Bronchial smooth muscle cell (primary cell): ENCODE results near the gene MCAM. TPM values are rescaled to one million over a fixed set of nuclear protein-coding genes. Genes with fewer than 3 reads are reported as not detected.

Source experiments
- total RNA-seq: library from RNA; depleted of rRNA; stranded (reverse); fragments of >200 nt; gene quantifications from 2 replicates; pipeline ENCODE4 v1.2.1, GENCODE V29; 2014

MCAM gene, protein sequence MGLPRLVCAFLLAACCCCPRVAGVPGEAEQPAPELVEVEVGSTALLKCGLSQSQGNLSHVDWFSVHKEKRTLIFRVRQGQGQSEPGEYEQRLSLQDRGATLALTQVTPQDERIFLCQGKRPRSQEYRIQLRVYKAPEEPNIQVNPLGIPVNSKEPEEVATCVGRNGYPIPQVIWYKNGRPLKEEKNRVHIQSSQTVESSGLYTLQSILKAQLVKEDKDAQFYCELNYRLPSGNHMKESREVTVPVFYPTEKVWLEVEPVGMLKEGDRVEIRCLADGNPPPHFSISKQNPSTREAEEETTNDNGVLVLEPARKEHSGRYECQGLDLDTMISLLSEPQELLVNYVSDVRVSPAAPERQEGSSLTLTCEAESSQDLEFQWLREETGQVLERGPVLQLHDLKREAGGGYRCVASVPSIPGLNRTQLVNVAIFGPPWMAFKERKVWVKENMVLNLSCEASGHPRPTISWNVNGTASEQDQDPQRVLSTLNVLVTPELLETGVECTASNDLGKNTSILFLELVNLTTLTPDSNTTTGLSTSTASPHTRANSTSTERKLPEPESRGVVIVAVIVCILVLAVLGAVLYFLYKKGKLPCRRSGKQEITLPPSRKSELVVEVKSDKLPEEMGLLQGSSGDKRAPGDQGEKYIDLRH
- total RNA-seq: 0.94 and 6.1 TPM in 2 replicates

GRCh38 chr11:119316729-119317591 is at the start of gene MCAM:
MCAM (minus strand) TSS chr11:119317130; CDS start chr11:119317101, 29 bp downstream.

DNA sequence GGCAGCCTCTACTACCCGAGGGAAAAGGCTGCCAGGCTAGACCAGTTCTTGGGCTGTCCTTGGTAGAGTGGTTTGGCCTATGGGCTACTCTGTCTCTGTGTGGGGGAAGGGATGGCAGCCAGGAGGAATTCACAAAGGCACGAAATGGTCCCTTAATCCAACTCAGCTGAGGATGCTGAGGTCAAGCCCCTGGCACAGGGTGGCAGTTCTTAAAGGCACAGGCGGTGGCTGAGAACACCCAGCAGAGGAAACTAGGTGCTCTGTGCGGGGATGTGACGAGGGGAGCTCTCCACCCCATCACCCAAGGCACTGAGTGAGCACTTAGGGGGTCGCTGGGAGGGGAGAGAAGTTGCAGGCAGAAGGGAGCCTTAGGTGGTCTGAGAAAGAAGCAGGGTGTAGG is 29.7 kb upstream of the MCAM start, which contains the start of gene MFRP:
Gene MFRP, minus strand, starts transcription at position 101 of the 400 bp plus-strand sequence. CDS start 192 bp downstream, outside the sequence.

GRCh38 chr11:119340335-119341221 is 23.6 kb upstream of the MCAM start, which contains the start of gene C1QTNF5:
C1QTNF5 (minus strand) TSS chr11:119340883; CDS start chr11:119340397, 486 bp downstream.

DNA sequence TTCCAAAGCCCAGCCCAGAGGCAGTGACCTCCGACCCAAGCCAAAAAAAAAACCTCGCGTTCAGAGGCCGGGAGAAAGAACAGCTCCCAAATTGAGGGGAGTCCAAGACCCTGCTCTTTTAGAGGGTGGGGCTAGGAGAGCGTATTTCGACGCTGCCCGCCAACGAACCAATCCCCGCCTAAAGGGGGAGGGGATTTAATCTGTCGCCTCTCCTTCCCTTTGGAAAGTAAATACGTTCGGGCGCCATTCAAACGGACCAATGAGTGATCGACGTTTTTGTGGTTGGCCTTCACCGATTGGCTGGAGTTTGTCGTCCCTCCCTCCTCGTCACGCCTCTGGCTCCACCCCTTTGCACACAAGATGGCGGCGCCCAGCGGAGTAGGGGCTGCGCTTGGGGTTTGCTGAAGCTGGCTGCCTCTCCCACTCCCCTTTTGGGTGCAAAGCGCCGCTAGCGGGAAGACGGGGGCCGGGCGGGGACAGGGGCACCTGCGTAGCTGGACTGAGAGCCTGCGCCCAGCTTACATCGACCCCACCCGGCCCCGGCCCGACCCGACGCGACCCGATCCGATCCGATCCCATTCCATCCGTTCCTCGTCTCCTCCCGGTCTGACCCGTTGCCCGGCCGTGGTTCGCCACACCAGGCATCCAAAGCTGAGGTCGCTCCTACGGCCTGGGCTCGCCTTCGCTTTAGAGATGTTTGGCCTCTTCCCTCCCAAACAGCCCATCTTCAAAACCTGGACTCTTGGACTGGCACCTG is 17.4 kb upstream of the MCAM start, which contains the start of gene RNF26:
Gene RNF26, plus strand, starts transcription at position 354 of the 757 bp plus-strand sequence. CDS start 596 bp downstream, outside the sequence.

Other genes with a start within 250 kb of the MCAM start
- gene VPS11, start 249.3 kb downstream of the MCAM start, total RNA-seq: 36.7 and 45.2 TPM in 2 replicates
- 3.2 and 5.4 TPM in 2 replicates for gene HMBS, start 232.2 kb downstream of the MCAM start, total RNA-seq
- gene DPAGT1, start 215.3 kb downstream of the MCAM start, total RNA-seq: 7.6 and 8.9 TPM in 2 replicates
- 1.7 and 1.9 TPM in 2 replicates for gene C2CD2L, start 209.8 kb downstream of the MCAM start, total RNA-seq
- gene HINFP, start 195.6 kb downstream of the MCAM start, total RNA-seq: 13.7 and 14.6 TPM in 2 replicates
- 0.09 and 0.16 TPM in 2 replicates for gene ABCG4, start 168.1 kb downstream of the MCAM start, total RNA-seq
- 10.3 and 12.5 TPM in 2 replicates for gene NLRX1, start 148.4 kb downstream of the MCAM start, total RNA-seq
- gene NHERF4, start 131.7 kb downstream of the MCAM start, total RNA-seq: not detected in 2 replicates
- gene CBL, start 110.8 kb downstream of the MCAM start, total RNA-seq: 2.4 and 3.5 TPM in 2 replicates
- 2.7 and 3.4 TPM in 2 replicates for gene RNF26, start 17.4 kb upstream of the MCAM start, total RNA-seq
- gene C1QTNF5, start 23.8 kb upstream of the MCAM start, total RNA-seq: 6.9 and 9.1 TPM in 2 replicates
- gene MFRP, start 29.6 kb upstream of the MCAM start, total RNA-seq: not detected in 2 replicates
- not detected in 2 replicates for gene USP2, start 64.6 kb upstream of the MCAM start, total RNA-seq
- gene THY1, start 106.0 kb upstream of the MCAM start, total RNA-seq: 11.0 and 47.3 TPM in 2 replicates